ENCODE data around the gene F8. TPM values are rescaled to one million over a fixed set of nuclear protein-coding genes. Genes with fewer than 3 reads are reported as not detected.

The F8 gene
- total and polyA plus RNA-seq, 2 of the 4 experiments (the other 2 are of a cell fraction): 1.4 to 1.5 TPM

DNA sequence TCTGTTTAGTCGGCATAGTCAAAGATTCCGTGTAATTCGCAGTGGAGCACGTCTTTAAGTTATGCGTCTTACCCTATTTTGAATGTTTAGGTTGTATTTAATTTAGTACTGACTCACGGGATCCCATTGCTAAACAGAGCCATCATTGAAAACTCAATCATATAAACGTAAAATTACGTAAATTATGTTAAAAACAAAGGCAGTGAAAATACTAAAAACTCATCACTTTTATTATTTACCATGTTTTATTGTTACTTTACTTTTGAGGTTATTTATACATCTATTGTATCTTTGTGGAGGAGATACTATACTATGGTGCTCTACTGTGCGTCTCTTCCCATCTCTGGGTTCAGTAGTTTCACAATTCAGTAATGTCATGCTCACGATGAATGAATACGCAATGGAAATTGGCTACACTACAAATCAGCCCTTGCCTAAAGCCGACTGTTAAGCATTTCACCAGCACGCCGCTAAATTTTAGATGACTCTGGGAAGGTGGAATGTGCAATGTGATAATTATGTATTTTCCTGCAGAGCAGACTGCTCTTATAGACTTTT is 5.1 kb upstream of the F8 start (continued):
- TF ChIP-seq NFE2L2 (IDR thresholded peaks at IDR 0.05; ENCODE audit: low read depth, low read length): peak; percentile 34; the same call in 1 of the 2 replicates
- TF ChIP-seq POLR2A (IDR thresholded peaks at IDR 0.05; ENCODE audit: low read depth, low read length): 0 out of 2 replicates have a peak, but pooled peaks have one; percentile 44

DNA sequence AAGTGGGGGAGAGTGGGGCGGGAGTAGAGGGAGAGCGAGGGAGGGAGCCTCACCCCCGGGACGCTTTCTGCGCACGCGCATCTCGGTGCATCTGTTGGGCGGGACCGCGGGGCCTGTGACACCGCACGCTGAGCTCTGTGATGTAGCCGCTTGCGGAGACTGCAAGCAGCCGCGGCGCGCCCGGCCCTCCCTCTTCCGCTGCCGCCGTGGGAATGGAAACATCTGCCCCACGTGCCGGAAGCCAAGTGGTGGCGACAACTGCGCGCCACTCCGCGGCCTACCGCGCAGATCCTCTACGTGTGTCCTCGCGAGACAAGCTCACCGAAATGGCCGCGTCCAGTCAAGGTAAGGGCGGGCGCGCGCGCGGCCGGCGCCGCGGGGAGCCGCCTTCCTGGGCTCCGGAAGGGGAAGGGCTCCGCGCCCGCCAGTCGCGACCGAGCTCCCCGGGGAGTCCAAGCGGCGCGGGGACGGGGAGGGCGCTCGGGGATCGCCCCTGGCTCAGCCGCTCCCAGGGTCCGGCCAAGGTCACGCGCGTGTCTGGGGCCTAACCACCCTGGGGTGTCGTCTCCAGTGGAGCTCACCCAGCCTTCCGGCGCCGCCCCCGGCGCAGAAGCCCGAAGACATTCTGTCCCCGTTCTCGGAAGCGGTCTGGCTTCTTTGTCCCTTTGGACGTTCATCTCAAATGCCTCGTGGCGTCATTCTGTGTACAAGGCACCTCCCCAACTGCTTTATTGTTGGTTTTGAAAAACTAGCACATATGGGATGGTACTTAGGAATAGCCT is 4.4 kb upstream of the F8 start, which contains the start of gene FUNDC2:
Gene FUNDC2, plus strand, starts transcription at position 118 of the 782 bp plus-strand sequence. Its CDS starts 95 bp downstream, at position 213.
- H3K18ac ChIP-seq (ENCODE audit: low read depth, low read length): peak within 1 kb of the TSS; percentile 90
- no peak within 1 kb of the TSS; the same call in 2 of the 3 replicates for H2BK15ac ChIP-seq (ENCODE audit: low read depth, low read length)
- WGBS, 2 experiments (ENCODE audit: extremely low coverage in 2 of 2, insufficient read length in 1 of 2): 18% methylated on average over 33 of the region's 82 CpGs; no CpG with 5 or more reads in 1 of the 2 experiments
- H2BK120ac ChIP-seq (ENCODE audit: low read depth, low read length): 0 out of 2 replicates have a peak within 1 kb of the TSS, but pooled peaks have one; percentile 28
- H4K5ac ChIP-seq (ENCODE audit: low read depth, low read length): peak within 1 kb of the TSS; percentile 91; the same call in 1 of the 2 replicates
- H2BK5ac ChIP-seq (ENCODE audit: low read depth, low read length, poor library complexity, severe bottlenecking): peak within 1 kb of the TSS; percentile 85
- BruUV-seq (replicated peaks): TSS peak; percentile 53
- H3K9me3 ChIP-seq (ENCODE audit: control insufficient read depth, insufficient read depth, low read length): no peaks in the 10 kb centered on the region
- peak within 1 kb of the TSS; percentile 98 for H3K9ac ChIP-seq (ENCODE audit: low read depth, low read length)
- H3K4ac ChIP-seq (ENCODE audit: low read depth, low read length): peak within 1 kb of the TSS; percentile 24
- peak; percentile 89 for ATAC-seq (ENCODE audit: low read depth)
- ChIA-PET POLR2A (ENCODE audit: unreplicated experiment) (no interaction called here), CTCF (no interaction called here)
- dilution Hi-C loops (cut with HindIII; ENCODE audit: low sequenced_read_pairs, unreplicated experiment): no loop called here
- no peak within 1 kb of the TSS; the same call in 1 of the 2 replicates for H2BK20ac ChIP-seq (ENCODE audit: low read depth, low read length)
- in situ Hi-C loops (cut with MboI; ENCODE audit: low sequenced_read_pairs): no loop called here
- peak within 1 kb of the TSS; percentile 96 for H3K4me3 ChIP-seq (ENCODE audit: insufficient read depth, low read depth, low read length)
- H3K14ac ChIP-seq (replicated peaks; ENCODE audit: low read depth, low read length): peak within 1 kb of the TSS; percentile 5
- H4K91ac ChIP-seq (ENCODE audit: insufficient read depth, low read depth, low read length): peak within 1 kb of the TSS; percentile 72
- peak within 1 kb of the TSS; percentile 94 for H3K27ac ChIP-seq (ENCODE audit: insufficient read depth, low read length)
- H4K20me1 ChIP-seq (ENCODE audit: insufficient read depth, low read length): no peaks in the 10 kb centered on the region
- peak within 1 kb of the TSS; percentile 77; the same call in 1 of the 2 replicates for H3K23ac ChIP-seq (ENCODE audit: low read depth, low read length)
- H4K8ac ChIP-seq (ENCODE audit: low read depth in 2 of 2, low read length in 2 of 2): peak within 1 kb of the TSS; percentile 77 to 90
- peak within 1 kb of the TSS; percentile 93 for H2AFZ ChIP-seq (replicated peaks; ENCODE audit: low read length, poor library complexity)
- H3K36me3 ChIP-seq (ENCODE audit: control insufficient read depth, insufficient read depth, low read length): no peaks in the 10 kb centered on the region
- no peak within 1 kb of the TSS for H2AK5ac ChIP-seq (ENCODE audit: low read depth, low read length)
- intact Hi-C loops (cut with micrococcal nuclease): loop anchor here (2.0 kb wide), 1 partner anchor 44 kb away; the partner anchor contains the start of genes BRCC3, CMC4 and MTCP1
- peaks cover 0 to 7% of the 10 kb centered on the region in 2 experiments; a peak in 2 of 4 replicates for H3K79me1 ChIP-seq (ENCODE audit: low read depth in 1 of 2, low read length in 2 of 2)
- H2AK9ac ChIP-seq (replicated peaks; ENCODE audit: low read depth, low read length, poor library complexity): peak within 1 kb of the TSS; percentile 81
- peak; percentile 90 for DNase-seq
- H3K4me2 ChIP-seq (ENCODE audit: low read depth, low read length): peak within 1 kb of the TSS; percentile 89
- no peaks in the 10 kb centered on the region; the same call in 1 of the 2 replicates for H3K27me3 ChIP-seq (ENCODE audit: control insufficient read depth, insufficient read depth, low read length)
- no peaks in the 10 kb centered on the region for H3K9me1 ChIP-seq (ENCODE audit: insufficient read depth, low read length)
- H3K56ac ChIP-seq (ENCODE audit: extremely low read depth, insufficient read depth, low read length): peak within 1 kb of the TSS; percentile 76
- H3K4me1 ChIP-seq (ENCODE audit: control insufficient read depth, insufficient read depth, low read length): no peaks in the 10 kb centered on the region
- TF ChIP-seq MAZ (IDR thresholded peaks at IDR 0.05; ENCODE audit: borderline replicate concordance, low read depth, low read length) (peak; percentile 64; the same call in 1 of the 2 replicates), SMC3 (IDR thresholded peaks at IDR 0.05; ENCODE audit: low read depth, low read length) (no peak), MAFK (IDR thresholded peaks at IDR 0.05; ENCODE audit: low read depth, low read length) (no peak), RCOR1 (IDR thresholded peaks at IDR 0.05; ENCODE audit: insufficient replicate concordance, low read length) (no peak), CHD1 (IDR thresholded peaks at IDR 0.05; ENCODE audit: low read depth, low read length) (no peak), CEBPB (IDR thresholded peaks at IDR 0.05; ENCODE audit: low read depth, low read length) (no peak), FOS (IDR thresholded peaks at IDR 0.05; ENCODE audit: low read depth, low read length) (no peak), RFX5 (IDR thresholded peaks at IDR 0.05; ENCODE audit: low read depth, low read length) (no peak), MXI1 (IDR thresholded peaks at IDR 0.05; ENCODE audit: borderline replicate concordance, low read depth, low read length) (peak; percentile 30; the same call in 1 of the 2 replicates)
- TF ChIP-seq, protein P1, sequence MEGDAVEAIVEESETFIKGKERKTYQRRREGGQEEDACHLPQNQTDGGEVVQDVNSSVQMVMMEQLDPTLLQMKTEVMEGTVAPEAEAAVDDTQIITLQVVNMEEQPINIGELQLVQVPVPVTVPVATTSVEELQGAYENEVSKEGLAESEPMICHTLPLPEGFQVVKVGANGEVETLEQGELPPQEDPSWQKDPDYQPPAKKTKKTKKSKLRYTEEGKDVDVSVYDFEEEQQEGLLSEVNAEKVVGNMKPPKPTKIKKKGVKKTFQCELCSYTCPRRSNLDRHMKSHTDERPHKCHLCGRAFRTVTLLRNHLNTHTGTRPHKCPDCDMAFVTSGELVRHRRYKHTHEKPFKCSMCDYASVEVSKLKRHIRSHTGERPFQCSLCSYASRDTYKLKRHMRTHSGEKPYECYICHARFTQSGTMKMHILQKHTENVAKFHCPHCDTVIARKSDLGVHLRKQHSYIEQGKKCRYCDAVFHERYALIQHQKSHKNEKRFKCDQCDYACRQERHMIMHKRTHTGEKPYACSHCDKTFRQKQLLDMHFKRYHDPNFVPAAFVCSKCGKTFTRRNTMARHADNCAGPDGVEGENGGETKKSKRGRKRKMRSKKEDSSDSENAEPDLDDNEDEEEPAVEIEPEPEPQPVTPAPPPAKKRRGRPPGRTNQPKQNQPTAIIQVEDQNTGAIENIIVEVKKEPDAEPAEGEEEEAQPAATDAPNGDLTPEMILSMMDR (conservative IDR thresholded peaks at IDR 0.05; ENCODE audit: low read depth, low read length): no peak
